ENCODE data around the gene MTHFD1L.

MTHFD1L gene

DNA sequence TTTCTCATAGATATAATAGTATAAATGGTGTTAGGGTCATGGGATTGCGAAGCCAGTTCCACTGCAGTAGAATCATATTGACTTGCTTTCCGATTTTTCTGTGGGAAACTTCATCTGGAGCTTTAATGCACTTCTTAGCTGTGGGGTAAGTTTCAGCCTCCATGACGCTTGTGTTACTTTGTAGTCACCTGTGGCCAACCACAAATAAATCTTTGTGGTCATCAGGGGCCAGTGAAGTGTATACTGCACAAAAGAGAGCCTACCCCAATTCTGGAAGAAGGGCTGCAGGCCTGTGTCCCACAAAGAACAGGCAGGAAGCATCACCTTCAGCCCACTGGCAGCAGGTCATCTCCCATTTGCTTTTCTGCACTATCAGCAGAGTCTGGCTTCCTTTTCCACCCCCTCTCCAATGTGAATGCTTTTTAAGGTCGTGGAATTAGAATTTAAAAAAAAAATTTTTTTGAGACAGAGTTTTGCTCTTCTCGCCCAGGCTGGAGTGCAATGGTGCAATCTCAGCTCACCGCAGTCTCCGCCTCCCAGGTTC, 32.0 kb downstream of the MTHFD1L start:
- no peak for DNase-seq

DNA sequence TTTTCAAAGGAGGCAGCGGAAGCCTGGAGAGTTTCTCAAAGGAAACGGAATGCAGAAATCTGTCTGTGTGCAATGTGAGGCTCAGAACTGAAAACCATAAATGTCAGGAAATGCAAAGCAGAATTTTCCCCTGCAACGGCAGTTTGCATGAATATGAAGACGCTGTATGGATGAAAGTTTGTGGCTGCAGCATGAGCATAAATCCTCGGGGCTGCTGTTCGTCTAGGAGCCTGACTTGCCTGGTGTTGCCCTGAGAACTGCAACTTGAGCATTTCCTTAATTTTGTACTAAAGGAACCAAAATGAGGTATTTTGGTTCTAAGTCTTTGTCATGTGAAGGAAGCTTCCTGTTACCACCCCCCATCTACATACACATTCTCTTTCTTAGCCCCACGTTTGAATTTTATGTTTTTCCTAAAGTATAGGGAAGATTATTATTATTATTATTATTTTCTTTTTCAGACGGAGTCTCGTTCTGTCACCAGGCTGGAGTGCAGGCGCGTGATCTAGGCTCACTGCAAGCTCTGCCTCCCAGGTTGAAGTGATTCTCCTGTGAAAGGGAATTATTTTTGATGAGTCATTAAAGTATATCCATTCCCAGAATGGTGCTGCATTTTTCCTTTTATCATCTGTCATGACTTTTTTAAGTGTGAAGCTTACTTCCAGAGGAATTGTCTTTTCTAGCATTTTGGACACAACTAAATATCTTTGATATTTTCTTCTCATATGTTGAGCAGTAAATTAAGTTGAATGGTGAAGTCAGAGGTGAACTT, 33.1 kb downstream of the MTHFD1L start:
- DNase-seq, result no peak

DNA sequence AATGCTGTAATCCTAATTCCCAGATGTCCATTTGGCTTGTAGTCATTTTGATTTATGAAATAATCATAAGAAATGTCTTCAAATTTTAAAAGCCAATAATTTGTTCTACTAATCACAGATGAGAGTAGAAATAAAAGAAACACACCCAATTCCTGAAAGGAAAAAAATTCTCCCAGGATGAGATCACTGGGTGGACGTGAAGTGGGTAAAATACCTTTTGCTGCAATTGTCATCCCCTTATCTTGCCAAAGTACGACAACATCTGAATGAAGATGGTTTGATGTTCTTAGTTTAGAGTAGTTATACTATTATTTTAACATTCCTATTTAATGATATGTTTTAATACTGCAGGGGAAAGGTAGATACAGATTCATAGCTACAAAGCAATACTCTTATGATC, 33.7 kb downstream of the MTHFD1L start:
- no peak for DNase-seq

DNA sequence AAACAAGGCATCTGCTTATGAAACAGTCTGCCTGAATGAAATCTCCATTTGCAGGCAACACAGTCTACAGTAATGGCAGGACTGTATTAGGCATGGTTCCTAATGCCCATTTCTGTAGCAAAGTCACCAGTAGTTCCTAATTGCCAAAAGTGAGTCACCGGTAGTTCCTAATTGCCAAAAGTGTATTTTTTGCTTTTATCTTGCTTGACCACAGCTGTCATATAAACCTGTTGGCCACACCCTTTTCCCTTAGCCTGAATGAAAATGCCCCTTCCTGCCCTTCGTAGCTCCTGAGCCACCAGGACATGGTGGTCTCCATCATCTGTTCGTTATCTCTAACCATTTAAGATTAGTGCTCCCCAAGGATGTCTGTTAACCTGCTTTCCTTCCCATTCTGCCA, 34.5 kb downstream of the MTHFD1L start:
- DNase-seq, result no peak

DNA sequence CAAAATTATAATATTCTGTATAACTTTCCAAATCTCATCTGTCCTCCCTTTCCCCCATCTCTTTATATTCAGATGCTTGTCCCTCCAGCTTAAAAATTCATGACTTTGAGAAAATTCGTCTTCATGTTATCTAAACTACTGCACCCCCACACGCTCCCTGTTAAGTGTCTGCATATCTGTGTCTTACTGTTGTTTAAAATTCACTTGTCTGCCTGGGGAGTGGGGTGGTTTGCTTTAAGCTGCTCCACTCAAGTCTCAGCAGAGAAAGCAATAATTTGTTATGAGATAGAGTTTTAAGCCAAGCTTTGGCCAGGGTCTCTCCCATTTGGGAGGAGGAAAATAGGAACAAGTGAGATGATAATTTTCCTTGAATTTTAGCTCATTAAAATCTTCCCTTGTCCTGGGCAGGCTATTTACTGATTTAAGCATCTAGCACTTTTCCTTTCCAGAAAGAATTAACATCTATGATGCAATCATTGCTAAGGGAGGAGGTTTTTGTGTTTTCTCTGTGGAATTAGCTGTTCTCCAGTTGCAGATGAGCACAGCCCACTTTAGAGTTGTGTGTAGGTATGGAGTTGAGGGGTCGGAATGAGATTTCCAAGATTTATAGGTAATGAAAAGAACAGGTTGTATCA, 36.8 kb downstream of the MTHFD1L start:
- DNase-seq, result no peak

DNA sequence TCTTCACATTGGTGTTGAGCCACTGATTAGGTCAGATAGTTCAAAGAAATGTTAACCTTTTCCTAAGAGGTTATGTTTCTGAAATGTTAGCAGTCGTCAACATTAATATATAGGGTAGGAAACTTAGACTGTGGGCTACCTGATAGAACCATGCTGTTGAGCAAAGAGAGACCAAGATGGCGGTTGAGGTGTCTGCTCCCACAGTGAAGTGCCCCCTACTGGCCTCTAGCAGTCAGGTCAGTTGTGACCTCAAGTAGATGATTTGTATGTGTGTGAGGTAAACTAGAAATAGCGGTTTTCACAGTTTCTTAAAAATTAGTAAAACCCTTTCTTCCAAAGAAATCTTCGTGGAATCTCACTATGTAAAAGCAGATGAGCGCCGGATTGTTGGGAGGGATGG, 40.3 kb downstream of the MTHFD1L start:
- no peak for DNase-seq

DNA sequence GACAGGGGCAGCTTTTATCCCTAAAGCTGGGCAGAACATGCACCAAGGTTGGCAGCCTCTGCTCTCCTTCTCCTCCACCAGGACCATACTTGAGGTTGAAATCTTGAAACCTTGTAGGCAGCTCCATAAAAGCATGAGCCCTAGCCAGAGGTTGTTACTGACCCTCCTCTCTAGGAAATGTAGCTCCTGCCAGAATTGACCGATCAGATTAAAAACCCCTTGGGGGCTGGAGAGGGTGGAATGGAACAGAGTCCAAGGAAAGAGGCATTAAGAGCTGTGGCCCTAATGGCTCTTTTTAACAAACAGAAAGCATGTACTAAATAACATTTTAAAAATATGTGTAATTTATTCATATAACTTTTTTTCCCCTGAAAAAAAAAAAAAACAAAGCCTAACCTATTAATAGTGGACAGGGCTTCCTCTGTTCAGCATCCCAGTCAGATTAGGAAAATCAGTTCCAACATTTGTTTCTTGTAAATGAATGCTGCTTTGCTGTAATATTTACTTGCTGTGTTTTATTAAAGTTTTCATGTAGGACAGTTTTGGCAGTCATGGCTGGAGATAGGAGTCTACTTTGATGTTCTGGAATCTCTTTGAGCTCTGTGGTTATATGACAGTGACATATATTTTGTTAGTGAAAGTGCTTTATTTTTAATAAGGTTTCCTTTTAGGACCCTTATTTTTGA, 41.3 kb downstream of the MTHFD1L start:
- no peak for DNase-seq

DNA sequence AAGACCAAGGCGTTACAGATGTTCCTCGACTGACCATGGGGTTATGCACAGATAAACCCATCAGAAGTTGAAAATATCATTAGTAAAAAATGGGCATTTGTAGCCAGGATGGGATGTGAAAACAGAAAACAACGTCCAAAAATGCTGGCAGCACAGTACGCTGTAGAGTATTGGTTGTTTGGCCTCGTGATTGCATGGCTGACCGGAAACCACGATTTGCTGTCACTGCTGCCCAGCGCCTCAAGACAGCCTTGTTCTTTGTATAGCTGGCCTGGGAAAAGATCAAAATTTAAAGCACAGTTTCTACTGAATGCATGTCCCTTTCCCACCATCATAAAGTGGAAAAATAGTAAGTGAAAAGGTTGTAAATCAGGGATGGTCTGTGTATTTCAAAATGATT, 41.9 kb downstream of the MTHFD1L start:
- peak in 11 of 58 donors; percentile 2 to 30 (median 6) for DNase-seq

DNA sequence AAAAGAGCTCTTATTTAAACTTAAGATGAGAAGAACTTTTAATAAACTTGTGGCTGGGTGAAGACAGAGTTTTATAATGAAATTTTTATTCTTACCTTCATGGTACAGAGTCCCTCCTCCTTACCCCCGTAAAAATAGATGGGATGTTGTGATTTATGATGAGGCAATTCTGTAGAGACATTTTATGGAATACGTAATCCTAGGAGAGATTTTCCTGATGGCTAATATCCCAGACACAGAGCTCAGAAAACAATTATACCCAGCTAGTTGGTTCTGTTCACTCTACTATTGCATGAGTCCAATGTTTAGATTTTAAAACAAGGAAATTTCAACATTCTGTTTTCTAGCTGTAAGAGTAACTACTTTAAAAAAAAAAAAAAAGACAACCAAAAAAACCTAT, 43.4 kb downstream of the MTHFD1L start:
- DNase-seq, result no peak

DNA sequence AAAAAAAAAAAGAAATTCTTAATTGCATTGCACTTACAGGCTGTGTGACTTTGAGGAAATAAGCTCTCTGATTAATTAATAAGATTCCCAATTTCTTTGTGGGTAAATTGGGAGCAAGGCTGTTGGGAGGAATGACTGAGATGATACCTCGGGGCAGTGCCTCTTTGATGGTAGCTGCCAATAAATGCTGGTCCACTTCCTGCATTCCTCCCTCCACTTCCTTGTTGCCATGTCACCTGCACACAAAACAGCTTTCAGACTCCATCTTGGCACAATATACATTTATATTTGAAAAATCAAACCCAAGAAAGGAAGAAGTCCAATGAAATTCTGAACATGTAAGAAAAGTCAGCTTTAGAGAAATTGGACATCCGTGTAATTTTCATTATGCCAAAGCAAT, 45.1 kb downstream of the MTHFD1L start:
- no peak for DNase-seq

DNA sequence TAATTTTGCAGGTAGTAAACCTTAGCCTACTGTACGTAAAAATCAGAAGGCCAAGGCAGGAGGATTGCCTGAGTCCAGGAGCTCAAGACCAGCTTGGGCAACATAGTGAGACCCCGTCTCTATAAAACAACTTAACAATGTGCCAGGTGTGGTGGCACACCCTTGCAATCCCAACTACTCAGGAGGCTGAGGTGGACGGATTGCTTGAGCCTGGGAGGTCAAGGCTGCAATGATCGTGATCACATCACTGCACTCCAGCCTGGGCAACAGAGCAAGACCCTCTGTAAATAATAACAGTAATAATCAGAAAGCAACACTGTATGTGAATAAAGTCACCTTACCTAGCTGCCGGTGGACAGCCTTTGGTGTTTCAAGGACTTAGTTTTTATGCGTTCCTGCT, 48.9 kb downstream of the MTHFD1L start:
- no peak for DNase-seq

DNA sequence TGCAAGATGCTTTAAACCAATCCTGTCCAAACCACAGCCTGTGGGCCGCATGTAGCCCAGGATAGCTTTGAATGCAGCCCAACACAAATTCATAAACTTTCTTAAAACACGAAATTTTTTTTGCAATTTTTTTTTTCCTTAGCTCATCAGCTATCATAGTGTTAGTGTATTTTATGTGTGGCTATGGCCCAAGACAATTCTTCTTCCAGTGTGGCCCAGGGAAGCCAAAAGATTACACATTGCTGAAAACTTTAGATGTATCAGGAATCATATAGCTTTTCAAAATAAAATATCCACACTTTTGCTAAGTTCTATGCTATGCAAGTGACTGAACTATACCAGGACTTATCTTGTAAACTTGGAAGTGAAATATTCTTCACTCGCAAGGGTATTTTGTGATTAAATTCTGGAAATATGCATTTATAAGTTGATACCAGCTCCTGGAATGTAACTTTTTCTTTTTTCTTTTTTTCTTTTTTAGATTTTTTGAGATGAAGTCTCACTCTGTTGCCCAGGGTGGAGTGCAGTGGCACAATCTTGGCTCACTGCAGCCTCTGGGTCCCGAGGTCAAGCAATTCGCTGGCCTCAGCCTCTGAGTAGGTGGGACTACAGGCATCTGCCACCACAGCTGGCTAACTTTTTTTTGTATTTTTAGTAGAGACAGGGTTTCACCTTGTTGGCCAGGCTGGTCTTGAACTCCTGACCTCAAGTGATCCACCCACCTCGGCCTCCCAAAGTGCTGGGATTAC, 49.8 kb downstream of the MTHFD1L start:
- no peak for DNase-seq

DNA sequence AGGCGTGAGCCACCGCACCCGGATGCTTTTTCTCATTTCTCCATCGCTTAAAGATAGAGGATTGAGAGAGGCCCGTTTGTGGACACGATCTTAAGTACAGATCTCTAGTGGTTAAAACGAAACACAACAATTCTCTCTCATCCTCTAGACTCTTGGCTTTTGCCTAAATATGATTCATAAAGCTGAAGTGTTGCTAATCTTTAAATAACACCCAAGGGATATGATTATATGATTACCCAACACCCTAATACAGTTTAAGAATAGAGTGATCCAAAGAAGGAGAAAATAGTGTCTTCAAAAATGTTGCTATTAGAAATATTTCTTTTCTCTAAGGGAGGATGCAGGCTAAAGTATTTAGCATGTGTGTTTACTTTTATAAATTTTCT, 50.4 kb downstream of the MTHFD1L start:
- no peak for DNase-seq

DNA sequence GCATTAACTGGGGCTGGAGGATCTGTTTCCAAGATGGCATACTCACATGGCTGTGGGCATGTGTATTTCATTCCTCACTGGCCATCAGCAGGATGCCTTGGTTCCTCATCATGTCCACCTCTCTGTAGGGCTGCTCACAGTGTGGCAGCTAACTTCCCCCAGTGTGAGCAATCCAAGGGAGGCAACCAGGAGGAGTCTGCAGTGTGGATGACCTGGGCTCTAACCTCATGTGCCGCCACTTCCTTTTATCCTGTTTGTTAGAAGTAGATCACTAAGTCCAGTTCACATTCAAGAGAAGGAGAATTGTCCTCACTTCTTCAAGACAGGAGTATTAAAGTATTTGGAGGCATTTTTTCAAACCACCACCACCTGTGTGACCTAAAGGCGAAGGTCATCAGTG, 54.4 kb downstream of the MTHFD1L start:
- DNase-seq, result no peak

DNA sequence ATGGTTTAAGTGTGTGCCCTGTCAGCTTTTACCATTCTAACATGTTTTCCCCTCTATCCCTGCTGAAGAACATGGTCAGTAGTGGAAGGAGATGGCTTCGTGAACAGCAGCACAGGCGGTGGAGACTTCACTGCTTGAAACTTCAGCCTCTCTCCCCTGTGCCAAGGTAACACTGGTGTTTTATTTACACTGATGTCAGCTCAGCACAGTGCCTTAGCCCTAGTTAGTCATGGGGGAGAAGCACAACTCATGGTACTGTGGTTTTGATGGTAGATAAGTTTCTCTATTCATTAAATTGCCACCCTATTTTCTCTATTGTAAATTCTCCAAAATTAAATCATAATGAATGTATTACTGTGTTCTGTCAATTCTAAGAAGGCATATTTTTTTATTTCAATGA, 56.6 kb downstream of the MTHFD1L start:
- DNase-seq, result no peak

DNA sequence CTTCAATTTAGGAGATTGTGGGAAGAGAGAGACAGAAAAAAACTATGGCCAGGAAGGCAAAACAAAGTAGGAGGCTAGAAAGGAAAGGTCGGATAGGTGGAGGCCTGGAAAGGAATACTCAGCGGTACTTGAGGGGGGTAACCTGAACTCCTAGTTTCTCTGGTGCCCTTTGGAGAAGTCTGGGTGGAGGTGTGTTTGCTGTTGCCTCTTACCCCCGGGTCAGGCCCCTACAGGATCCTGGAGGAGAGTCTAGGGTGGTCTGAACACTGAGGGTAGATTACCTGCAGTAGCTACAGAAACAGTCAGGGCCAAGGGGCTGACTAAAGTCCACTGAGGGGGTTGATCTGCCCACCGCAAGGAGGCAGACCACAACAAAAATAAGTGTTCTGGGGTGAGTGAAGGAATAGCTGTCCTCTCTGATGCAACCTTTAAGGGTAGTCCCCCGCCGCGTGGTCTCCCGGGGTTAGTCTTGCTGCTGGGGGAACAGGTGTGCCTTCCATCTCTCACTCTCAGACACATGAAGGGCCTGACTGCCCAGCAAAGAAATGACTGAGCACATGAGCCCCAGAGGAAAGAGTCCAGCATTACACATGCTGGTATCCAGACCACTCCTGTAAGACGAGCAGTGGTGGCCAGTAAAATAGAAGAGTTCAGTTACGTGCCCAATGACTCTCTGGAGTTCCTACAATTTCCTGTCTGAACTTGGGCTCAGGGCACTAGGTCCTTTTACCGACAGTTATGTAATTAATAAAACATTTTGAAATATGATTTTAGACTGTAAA, 59.5 kb downstream of the MTHFD1L start:
- DNase-seq, result no peak

DNA sequence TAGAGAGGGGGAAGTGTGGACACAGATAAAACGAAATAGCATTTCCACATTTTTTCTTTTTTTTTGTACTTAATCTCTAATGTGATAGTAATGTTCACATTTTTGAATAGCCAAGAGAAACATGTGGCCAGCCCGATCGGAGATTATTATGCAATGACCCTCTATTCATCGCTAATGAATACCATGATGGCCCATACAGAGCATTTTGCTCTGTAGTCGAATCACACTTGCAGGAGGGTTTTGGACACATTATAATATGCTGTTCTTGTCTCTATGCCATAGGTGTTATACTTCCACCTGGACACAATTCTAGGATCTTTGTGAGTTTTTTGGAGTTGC, 60.1 kb downstream of the MTHFD1L start:
- DNase-seq, result no peak

DNA sequence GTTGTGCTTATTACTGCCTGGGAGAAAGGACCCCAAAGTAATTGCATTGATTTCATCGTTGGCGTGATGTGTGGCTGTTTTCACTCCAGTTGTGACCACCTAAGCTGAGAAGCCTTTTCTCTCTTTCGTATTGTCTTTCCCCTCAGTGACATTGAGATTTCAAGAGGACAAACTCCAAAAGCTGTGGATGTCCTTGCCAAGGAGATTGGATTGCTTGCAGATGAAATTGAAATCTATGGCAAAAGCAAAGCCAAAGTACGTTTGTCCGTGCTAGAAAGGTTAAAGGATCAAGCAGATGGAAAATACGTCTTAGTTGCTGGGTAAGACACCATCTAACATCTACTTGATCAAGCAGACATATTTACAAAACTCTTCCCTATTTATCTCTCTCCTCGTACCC, 60.5 kb downstream of the MTHFD1L start:
- no peak for DNase-seq

DNA sequence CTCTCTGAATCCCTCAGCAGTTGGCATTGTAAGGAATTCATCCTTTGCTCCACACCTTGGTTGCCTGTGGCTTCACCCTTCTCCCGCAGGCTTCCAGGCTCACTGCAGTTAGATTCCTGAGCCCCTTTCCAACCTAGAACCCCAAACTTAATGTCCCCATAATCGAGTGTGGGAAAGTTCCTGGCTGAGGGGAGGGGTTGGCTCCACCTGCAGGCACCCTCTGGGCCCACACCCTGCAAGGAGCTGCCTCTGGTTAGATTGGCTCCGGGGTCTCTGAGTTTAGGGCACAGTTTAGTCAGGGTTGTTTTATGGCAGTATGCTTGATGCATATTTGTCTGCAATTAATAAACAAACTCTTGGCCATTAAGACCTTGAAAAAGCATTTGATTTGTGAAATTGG, 63.4 kb downstream of the MTHFD1L start:
- DNase-seq, result no peak

DNA sequence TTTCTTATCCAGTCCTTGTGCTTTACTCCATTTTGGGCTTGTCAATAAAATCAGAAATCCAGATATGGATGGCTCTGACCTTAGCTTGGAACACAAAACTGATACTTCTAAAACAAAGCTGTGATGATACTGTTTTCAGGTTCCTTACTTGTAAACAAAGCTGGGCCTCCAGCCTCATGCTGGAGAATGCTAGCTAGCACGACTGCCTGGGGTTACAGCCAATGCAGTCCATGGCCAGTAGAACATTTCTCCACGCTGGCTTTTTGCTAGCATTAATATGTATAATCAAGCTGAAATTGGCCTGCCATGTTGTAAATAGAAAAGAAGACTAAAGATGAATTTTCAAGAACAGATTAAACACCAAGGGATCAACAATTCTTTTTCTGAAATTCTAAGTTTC, 63.9 kb downstream of the MTHFD1L start:
- DNase-seq, result no peak

DNA sequence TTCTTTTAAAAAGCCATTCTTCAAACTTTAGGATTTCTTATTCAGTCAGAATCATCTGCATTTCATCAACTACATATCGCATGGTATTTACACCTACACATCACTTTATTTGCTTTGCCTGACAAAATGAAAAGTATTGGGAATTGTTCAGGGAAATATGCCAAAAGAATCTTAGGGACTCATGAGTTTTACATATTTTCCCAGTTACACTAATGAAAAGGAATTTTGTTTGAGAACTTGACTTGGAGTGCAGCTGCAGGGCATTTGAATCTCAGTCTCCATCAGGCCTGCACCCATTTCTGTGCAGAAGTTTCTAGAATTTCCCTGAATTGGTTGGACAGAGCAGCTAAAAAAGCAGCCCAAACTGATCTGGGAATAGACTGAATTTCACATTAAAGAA, 65.3 kb downstream of the MTHFD1L start:
- no peak for DNase-seq
